22Rv1 (cell line): ENCODE results near the gene UHRF1.

Experiments used
- ZFX ChIP-seq: fragments of 450-650 bp; IDR thresholded peaks from 2 replicates; pipeline ENCODE4 v1.6.1; 2017; ENCODE audit warnings: antibody characterized with exemption, borderline replicate concordance
- TF ChIP-seq, protein P1 (sequence below): fragments of 450-650 bp; IDR thresholded peaks from 2 replicates; pipeline ENCODE4 v1.5.1; 2017; ENCODE audit warnings: mild to moderate bottlenecking

DNA sequence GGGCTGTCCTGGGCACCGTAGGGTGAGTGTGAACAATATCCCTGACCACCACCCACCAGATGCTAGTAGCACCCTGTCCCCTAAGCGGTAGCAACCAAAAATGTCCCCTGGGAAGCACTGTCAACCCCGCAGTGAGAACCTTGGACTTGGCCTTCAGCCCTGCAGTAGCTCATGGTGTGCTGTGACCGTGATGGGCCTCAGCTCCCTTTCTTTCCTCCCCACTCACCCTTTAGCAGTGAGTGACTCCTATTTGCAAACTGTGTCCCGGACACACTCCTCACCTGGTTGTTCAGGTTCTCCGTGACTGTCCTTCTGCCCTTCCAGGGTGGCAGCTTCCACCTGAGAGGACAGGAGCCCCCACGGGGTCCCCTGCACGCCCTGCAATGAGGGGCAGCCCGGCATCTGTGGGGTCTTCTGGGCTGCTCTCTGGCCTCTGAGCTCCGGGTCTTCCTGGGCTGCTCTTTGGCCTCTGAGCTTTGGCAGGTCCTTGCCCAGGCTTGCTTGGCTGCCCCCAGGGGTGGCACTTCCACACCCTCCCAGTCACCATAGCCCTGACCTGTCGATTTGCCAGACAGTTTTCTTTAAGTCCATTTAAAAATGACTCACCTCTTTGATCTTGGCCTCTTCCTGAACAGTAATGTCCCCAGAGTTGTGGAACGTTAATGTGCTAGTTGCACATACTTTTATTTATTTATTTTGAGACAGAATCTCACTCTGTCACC, 63.4 kb downstream of the UHRF1 start:
- TF ChIP-seq, protein P1, sequence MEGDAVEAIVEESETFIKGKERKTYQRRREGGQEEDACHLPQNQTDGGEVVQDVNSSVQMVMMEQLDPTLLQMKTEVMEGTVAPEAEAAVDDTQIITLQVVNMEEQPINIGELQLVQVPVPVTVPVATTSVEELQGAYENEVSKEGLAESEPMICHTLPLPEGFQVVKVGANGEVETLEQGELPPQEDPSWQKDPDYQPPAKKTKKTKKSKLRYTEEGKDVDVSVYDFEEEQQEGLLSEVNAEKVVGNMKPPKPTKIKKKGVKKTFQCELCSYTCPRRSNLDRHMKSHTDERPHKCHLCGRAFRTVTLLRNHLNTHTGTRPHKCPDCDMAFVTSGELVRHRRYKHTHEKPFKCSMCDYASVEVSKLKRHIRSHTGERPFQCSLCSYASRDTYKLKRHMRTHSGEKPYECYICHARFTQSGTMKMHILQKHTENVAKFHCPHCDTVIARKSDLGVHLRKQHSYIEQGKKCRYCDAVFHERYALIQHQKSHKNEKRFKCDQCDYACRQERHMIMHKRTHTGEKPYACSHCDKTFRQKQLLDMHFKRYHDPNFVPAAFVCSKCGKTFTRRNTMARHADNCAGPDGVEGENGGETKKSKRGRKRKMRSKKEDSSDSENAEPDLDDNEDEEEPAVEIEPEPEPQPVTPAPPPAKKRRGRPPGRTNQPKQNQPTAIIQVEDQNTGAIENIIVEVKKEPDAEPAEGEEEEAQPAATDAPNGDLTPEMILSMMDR, result no peak
- no peak for TF ChIP-seq ZFX
